GM23338 (cell line): ENCODE results near the gene CDKAL1.

Experiments
- CREB1 ChIP-seq: fragments of 250-450 bp; sonication (Bioruptor Pico); IDR thresholded peaks from 2 replicates; pipeline ENCODE4 v1.5.0; 2020; ENCODE audit warnings: low read depth, mild to moderate bottlenecking, moderate library complexity
- EZH2 ChIP-seq: fragments of 200-600 bp; sonication (generic); IDR thresholded peaks from one replicate; pipeline ENCODE4 v1.8.0; 2017; ENCODE audit warnings: antibody characterized with exemption, mild to moderate bottlenecking, low read depth; ENCODE audit not compliant: unreplicated experiment
- EZH2phosphoT487 ChIP-seq: fragments of 200-600 bp; sonication (generic); IDR thresholded peaks from one replicate; pipeline ENCODE4 v1.8.1; 2018; ENCODE audit warnings: antibody characterized with exemption; ENCODE audit not compliant: unreplicated experiment
- JUNB ChIP-seq: IDR thresholded peaks from one replicate; pipeline ENCODE4 v1.6.1; 2016; ENCODE audit warnings: antibody characterized with exemption; ENCODE audit not compliant: unreplicated experiment
- NANOG ChIP-seq: IDR thresholded peaks from 2 replicates; pipeline ENCODE4 v1.6.1; 2016; ENCODE audit warnings: antibody characterized with exemption, borderline replicate concordance
- POLR2AphosphoS5 ChIP-seq: IDR thresholded peaks from 2 replicates; pipeline ENCODE4 v1.6.1; 2016; ENCODE audit warnings: antibody characterized with exemption, low read depth
- TF ChIP-seq, protein P1 (sequence below), 2 experiments: fragments of 200-600 bp in 1 of 2; sonication (generic) in 1 of 2; conservative IDR thresholded peaks; 2 replicates each; pipeline versions ENCODE4 v1.5.1 to v1.6.1; 2016 to 2017; ENCODE audit warnings: antibody characterized with exemption in 2 of 2, low read depth in 2 of 2, mild to moderate bottlenecking in 2 of 2, moderate library complexity in 1 of 2
- TF ChIP-seq, protein P2 (sequence below): IDR thresholded peaks from one replicate; pipeline ENCODE4 v1.6.1; 2018; ENCODE audit warnings: antibody characterized with exemption; ENCODE audit not compliant: unreplicated experiment
- TF ChIP-seq, protein P3 (sequence below): fragments of 250-450 bp; sonication (Bioruptor Pico); IDR thresholded peaks from 2 replicates; pipeline ENCODE4 v1.5.0; 2020; ENCODE audit warnings: mild to moderate bottlenecking, moderate library complexity
- TF ChIP-seq, protein P4 (sequence below): IDR thresholded peaks from 2 replicates; pipeline ENCODE4 v1.6.1; 2016; ENCODE audit warnings: antibody characterized with exemption

DNA sequence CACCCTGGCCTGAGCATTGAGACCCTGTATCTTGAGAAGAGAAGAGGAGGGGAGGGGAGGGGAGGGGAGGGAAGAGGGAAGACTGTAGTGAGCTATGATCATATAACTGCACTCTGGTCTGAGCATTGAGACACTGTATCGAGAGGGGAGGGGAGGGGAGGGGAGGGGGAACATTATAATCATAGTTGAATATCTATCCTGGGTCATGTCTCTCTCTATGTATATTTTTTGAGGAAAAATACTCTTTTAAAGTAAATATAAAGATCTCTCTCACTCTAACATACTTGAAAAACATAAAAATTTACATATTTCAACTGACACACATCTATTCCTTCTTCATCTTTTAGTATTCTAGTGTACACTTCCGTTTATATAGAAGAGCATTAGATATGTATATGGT is 431.0 kb downstream of the CDKAL1 start:
- TF ChIP-seq, protein P1, sequence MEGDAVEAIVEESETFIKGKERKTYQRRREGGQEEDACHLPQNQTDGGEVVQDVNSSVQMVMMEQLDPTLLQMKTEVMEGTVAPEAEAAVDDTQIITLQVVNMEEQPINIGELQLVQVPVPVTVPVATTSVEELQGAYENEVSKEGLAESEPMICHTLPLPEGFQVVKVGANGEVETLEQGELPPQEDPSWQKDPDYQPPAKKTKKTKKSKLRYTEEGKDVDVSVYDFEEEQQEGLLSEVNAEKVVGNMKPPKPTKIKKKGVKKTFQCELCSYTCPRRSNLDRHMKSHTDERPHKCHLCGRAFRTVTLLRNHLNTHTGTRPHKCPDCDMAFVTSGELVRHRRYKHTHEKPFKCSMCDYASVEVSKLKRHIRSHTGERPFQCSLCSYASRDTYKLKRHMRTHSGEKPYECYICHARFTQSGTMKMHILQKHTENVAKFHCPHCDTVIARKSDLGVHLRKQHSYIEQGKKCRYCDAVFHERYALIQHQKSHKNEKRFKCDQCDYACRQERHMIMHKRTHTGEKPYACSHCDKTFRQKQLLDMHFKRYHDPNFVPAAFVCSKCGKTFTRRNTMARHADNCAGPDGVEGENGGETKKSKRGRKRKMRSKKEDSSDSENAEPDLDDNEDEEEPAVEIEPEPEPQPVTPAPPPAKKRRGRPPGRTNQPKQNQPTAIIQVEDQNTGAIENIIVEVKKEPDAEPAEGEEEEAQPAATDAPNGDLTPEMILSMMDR (conservative IDR thresholded peaks at IDR 0.05; ENCODE audit: low read depth in 2 of 2) = no peak
- TF ChIP-seq POLR2AphosphoS5 (no peak), EZH2 (no peak), JUNB (no peak), CREB1 (CRISPR knock-in tag) (no peak), NANOG (no peak), EZH2phosphoT487 (no peak)
- TF ChIP-seq, protein P2, sequence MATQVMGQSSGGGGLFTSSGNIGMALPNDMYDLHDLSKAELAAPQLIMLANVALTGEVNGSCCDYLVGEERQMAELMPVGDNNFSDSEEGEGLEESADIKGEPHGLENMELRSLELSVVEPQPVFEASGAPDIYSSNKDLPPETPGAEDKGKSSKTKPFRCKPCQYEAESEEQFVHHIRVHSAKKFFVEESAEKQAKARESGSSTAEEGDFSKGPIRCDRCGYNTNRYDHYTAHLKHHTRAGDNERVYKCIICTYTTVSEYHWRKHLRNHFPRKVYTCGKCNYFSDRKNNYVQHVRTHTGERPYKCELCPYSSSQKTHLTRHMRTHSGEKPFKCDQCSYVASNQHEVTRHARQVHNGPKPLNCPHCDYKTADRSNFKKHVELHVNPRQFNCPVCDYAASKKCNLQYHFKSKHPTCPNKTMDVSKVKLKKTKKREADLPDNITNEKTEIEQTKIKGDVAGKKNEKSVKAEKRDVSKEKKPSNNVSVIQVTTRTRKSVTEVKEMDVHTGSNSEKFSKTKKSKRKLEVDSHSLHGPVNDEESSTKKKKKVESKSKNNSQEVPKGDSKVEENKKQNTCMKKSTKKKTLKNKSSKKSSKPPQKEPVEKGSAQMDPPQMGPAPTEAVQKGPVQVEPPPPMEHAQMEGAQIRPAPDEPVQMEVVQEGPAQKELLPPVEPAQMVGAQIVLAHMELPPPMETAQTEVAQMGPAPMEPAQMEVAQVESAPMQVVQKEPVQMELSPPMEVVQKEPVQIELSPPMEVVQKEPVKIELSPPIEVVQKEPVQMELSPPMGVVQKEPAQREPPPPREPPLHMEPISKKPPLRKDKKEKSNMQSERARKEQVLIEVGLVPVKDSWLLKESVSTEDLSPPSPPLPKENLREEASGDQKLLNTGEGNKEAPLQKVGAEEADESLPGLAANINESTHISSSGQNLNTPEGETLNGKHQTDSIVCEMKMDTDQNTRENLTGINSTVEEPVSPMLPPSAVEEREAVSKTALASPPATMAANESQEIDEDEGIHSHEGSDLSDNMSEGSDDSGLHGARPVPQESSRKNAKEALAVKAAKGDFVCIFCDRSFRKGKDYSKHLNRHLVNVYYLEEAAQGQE = no peak
- TF ChIP-seq, protein P3, sequence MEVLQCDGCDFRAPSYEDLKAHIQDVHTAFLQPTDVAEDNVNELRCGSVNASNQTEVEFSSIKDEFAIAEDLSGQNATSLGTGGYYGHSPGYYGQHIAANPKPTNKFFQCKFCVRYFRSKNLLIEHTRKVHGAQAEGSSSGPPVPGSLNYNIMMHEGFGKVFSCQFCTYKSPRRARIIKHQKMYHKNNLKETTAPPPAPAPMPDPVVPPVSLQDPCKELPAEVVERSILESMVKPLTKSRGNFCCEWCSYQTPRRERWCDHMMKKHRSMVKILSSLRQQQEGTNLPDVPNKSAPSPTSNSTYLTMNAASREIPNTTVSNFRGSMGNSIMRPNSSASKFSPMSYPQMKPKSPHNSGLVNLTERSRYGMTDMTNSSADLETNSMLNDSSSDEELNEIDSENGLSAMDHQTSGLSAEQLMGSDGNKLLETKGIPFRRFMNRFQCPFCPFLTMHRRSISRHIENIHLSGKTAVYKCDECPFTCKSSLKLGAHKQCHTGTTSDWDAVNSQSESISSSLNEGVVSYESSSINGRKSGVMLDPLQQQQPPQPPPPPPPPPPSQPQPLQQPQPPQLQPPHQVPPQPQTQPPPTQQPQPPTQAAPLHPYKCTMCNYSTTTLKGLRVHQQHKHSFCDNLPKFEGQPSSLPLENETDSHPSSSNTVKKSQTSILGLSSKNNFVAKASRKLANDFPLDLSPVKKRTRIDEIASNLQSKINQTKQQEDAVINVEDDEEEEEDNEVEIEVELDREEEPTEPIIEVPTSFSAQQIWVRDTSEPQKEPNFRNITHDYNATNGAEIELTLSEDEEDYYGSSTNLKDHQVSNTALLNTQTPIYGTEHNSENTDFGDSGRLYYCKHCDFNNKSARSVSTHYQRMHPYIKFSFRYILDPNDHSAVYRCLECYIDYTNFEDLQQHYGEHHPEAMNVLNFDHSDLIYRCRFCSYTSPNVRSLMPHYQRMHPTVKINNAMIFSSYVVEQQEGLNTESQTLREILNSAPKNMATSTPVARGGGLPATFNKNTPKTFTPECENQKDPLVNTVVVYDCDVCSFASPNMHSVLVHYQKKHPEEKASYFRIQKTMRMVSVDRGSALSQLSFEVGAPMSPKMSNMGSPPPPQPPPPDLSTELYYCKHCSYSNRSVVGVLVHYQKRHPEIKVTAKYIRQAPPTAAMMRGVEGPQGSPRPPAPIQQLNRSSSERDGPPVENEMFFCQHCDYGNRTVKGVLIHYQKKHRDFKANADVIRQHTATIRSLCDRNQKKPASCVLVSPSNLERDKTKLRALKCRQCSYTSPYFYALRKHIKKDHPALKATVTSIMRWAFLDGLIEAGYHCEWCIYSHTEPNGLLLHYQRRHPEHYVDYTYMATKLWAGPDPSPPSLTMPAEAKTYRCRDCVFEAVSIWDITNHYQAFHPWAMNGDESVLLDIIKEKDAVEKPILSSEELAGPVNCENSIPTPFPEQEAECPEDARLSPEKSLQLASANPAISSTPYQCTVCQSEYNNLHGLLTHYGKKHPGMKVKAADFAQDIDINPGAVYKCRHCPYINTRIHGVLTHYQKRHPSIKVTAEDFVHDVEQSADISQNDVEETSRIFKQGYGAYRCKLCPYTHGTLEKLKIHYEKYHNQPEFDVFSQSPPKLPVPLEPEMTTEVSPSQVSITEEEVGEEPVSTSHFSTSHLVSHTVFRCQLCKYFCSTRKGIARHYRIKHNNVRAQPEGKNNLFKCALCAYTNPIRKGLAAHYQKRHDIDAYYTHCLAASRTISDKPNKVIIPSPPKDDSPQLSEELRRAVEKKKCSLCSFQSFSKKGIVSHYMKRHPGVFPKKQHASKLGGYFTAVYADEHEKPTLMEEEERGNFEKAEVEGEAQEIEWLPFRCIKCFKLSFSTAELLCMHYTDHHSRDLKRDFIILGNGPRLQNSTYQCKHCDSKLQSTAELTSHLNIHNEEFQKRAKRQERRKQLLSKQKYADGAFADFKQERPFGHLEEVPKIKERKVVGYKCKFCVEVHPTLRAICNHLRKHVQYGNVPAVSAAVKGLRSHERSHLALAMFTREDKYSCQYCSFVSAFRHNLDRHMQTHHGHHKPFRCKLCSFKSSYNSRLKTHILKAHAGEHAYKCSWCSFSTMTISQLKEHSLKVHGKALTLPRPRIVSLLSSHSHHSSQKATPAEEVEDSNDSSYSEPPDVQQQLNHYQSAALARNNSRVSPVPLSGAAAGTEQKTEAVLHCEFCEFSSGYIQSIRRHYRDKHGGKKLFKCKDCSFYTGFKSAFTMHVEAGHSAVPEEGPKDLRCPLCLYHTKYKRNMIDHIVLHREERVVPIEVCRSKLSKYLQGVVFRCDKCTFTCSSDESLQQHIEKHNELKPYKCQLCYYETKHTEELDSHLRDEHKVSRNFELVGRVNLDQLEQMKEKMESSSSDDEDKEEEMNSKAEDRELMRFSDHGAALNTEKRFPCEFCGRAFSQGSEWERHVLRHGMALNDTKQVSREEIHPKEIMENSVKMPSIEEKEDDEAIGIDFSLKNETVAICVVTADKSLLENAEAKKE (CRISPR knock-in tag) = no peak
- TF ChIP-seq, protein P4, sequence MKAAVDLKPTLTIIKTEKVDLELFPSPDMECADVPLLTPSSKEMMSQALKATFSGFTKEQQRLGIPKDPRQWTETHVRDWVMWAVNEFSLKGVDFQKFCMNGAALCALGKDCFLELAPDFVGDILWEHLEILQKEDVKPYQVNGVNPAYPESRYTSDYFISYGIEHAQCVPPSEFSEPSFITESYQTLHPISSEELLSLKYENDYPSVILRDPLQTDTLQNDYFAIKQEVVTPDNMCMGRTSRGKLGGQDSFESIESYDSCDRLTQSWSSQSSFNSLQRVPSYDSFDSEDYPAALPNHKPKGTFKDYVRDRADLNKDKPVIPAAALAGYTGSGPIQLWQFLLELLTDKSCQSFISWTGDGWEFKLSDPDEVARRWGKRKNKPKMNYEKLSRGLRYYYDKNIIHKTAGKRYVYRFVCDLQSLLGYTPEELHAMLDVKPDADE = no peak
